Activated CD8-positive, alpha-beta memory T cell treated with anti-CD3 and anti-CD28 coated beads for 36 hours (primary cell): ENCODE data around the gene CMTR1. TPM values are rescaled to one million over a fixed set of nuclear protein-coding genes. Genes with fewer than 3 reads are reported as not detected.

ENCODE experiments used
- CTCF ChIA-PET: fragments of 350-600 bp; sonication (Branson Sonifier 250); formaldehyde crosslinking; loops from one replicate; lab custom pipeline; 2021; ENCODE audit warnings: antibody characterized with exemption; lab: Charles Lee
- POLR2A ChIA-PET: fragments of 350-600 bp; sonication (Branson Sonifier 250); formaldehyde crosslinking; loops from one replicate; lab custom pipeline; 2021; ENCODE audit warnings: antibody characterized with exemption; lab: Charles Lee
- total RNA-seq, 2 experiments: library from RNA; stranded (reverse); gene quantifications; one replicate each; pipeline ENCODE4 v1.2.3, GENCODE V29; 2021

CMTR1 gene
- total RNA-seq, 2 experiments from 2014 or later: 44.9 to 45.2 TPM

DNA sequence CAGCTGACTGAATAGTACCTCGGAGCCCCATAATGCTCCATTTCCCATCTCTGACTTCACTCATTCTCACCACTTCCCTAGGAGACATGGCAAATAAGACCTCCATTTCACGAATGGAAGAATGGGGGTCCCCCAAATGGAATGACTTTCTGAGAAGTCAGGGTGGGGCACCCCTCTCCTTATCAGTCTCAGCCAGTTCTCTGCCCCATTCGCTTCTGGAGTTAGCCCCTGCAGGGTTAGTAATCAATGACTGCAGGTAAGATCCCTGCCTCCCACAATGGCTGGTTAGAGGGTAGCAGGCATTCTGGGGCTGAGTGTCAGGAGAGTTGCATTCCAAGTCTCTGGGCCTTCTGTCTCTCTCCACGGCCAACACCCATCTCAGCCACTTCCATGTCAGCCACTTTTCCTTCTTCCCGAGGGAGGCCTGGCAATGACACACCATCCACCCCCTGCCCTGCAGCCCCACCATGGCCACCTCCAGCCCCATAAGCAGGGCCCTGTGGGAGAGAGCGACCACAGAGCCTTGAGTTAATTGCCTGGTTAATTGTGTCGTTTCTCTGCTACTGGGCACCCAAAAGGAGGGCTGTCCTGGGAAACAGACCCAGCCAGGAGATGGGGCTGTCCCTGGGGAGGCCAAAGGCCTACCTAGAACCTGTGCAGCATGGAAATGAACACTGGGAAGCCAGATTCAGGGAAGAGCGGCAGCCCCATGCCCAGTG lies 53.3 kb downstream of the CMTR1 start:
- POLR2A ChIA-PET: no interaction called here
- CTCF ChIA-PET: interaction anchor here (1.5 kb wide), 1 partner anchor 9 kb away, joined by 3 read pairs; no protein-coding TSS in a partner anchor

- ChIA-PET POLR2A (interaction anchor here (0.6 to 0.9 kb wide), 2 partner anchors 10 to 26 kb away, joined by 3 read pairs; no protein-coding TSS in a partner anchor), CTCF (interaction anchor here (0.9 to 1.6 kb wide), 9 partner anchors 10 to 204 kb away, joined by 3 to 9 read pairs (median 3); no protein-coding TSS in a partner anchor)
Measured at GRCh38 chr6:37487591-37488380, 54.8 kb downstream of the CMTR1 start.

DNA sequence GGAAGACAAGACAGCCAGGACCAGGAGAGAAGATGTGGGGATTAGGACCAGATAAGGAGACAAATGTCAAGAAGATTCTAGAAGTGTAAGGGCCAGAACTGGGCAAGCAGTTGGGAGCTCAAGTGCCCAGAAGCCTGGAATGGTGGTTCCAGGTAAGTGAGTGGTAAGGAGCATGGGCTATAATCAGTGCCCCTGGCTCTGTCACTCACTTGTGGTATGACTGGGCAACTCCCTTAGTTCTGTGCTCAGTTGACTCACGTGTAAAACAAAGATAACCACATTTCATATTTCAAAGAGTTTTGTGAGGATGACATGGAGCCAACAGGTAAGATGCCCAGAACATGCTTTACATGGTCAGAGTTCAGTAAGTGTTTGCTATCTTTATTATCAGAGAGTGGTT lies 55.5 kb downstream of the CMTR1 start:
- POLR2A ChIA-PET: no interaction called here
- CTCF ChIA-PET: interaction anchor here (0.9 to 1.6 kb wide), 7 partner anchors 20 to 203 kb away, joined by 3 to 9 read pairs (median 3); no protein-coding TSS in a partner anchor

DNA sequence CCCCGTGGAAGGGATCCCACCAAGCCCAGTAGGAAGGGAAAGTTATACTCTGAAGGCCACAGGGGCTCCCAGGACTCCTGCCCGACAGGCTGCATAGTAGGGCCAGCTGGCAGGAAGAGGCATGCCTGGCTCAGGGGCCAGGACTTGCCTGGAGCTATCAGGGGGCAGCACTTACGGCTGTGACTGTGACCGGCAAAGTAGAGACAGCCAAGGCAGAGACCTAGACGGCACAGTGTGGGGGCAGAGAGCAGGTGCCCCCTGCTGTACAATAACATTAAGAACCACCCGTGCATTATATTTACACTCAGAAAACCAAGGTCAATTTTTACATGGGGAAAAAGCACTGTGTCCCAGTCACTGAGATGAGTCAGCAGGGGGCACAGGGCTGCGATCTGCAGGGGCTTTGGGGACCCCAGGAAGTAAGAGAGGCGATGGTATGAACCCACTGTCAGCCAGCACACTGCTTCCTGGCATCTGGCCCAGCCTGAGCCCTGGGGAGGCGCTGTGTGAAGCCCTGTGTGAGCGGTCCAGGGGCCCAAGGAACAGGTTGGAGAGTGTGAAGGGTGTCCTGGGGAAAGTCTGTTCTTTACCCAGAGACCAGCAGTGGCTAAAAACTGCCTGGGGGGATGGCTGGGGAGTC lies 56.8 kb downstream of the CMTR1 start:
- ChIA-PET CTCF (interaction anchor here (0.9 to 3.1 kb wide), 5 partner anchors 13 to 202 kb away, joined by 3 to 8 read pairs (median 6); no protein-coding TSS in a partner anchor), POLR2A (interaction anchor here (2.3 kb wide), 1 partner anchor 27 kb away, joined by 10 read pairs; no protein-coding TSS in a partner anchor)

DNA sequence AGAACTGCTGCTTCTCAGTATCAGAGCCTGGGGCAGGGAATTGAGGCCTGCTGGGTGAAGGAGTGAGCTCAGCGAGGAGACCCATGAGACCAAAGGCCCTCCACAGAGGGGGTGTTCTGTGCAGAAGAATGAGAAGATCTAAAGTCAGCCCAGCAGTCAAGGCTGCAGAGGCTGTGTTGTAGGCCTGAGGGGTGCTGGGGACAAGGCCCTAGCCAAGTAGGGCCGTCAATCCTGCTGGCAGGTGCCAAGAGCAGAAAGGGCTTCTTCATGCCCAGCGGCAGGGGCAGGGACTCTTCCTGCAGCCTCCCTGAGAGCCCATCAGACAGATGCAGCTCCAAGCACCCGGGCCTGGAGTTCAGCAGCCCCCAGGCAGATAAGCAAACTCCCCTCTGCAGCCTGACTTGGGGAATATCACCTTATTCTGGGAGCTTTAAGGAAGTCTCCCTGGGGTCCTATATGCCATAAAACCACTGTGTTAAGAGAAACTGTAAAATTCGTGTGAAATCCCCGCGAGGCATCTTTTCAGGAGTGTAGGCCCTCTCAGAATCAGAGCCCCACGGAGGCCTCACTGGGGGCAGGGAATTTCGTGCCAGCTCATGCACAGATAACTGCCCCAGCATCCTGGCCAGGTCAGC lies 57.6 kb downstream of the CMTR1 start:
- CTCF ChIA-PET: interaction anchor here (0.6 to 3.1 kb wide), 9 partner anchors 12 to 202 kb away, joined by 3 to 8 read pairs (median 4); no protein-coding TSS in a partner anchor
- POLR2A ChIA-PET: interaction anchor here (0.6 to 2.3 kb wide), 2 partner anchors 25 to 26 kb away, joined by 3 to 10 read pairs; no protein-coding TSS in a partner anchor

GRCh38 chr6:37491171-37491829 lies 58.3 kb downstream of the CMTR1 start:
- POLR2A ChIA-PET: interaction anchor here (0.7 to 2.3 kb wide), 4 partner anchors 10 to 66 kb away, joined by 3 to 10 read pairs (median 4); no protein-coding TSS in a partner anchor
- CTCF ChIA-PET: interaction anchor here (0.6 to 3.1 kb wide), 11 partner anchors 11 to 201 kb away, joined by 3 to 13 read pairs (median 6); no protein-coding TSS in a partner anchor

DNA sequence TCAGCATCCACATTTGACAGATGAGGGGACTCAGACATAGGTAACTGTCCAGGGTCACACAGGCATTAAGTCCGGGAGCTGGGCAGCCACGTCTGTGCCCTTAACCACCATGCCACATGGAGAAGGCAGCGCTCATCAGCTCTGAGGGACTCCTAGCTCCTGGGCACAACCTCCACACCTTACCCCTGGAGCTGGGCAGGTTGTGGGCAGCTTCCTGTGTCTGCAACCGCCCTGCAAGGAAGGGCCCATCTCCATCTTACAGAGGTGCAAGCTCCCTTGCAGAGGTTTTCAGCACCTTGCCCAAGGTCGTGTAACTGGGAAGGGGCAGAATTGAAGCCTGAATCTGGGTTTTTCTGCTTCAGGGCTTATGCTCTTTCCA lies 58.8 kb downstream of the CMTR1 start:
- POLR2A ChIA-PET: interaction anchor here (0.7 to 2.3 kb wide), 4 partner anchors 10 to 66 kb away, joined by 3 to 10 read pairs (median 4); no protein-coding TSS in a partner anchor
- CTCF ChIA-PET: interaction anchor here (1.1 to 3.1 kb wide), 6 partner anchors 11 to 75 kb away, joined by 4 to 13 read pairs (median 7); no protein-coding TSS in a partner anchor

DNA sequence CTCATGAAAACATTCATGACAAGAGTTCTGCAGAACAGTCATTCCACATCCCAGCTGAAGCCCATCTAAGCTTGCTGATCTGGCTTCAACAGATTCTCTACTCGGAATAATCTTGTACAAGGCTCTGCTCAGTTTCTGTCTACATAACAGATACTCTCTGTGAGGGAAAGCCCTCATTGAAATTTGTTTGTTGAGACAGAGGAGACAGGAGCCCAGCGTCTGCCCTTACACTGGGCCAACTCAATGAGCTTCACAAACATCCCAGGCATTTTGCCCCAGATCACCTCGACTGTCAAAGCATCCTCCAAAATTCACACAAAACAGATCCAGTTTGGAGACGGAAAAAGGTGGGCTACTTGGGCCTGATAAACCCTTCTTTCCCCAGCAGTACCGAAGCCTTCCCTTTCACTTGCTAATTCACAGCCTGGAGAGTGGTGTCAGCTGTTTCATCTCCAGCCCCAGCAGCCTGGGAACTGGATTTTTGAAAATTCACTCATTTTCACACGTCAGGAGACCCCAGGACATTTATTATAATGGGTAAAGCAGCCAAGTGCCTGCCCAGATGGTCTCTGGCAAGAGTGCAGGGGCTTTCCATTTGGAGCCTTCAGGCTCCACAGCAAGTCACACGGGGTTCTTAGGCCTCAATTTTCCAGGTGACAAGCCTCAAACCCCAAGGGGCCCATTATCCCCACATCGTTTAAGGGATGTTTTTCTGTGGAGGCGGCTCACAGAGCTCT lies 59.4 kb downstream of the CMTR1 start:
- POLR2A ChIA-PET: interaction anchor here (0.7 to 2.3 kb wide), 4 partner anchors 9 to 65 kb away, joined by 3 to 10 read pairs (median 4); no protein-coding TSS in a partner anchor
- CTCF ChIA-PET: interaction anchor here (1.1 to 3.1 kb wide), 5 partner anchors 10 to 74 kb away, joined by 4 to 13 read pairs (median 7); no protein-coding TSS in a partner anchor

GRCh38 chr6:37492991-37493660 lies 60.1 kb downstream of the CMTR1 start:
- ChIA-PET POLR2A (interaction anchor here (1.6 kb wide), 1 partner anchor 65 kb away, joined by 4 read pairs; no protein-coding TSS in a partner anchor), CTCF (interaction anchor here (1.6 to 3.1 kb wide), 3 partner anchors 9 to 73 kb away, joined by 7 to 13 read pairs (median 8); no protein-coding TSS in a partner anchor)

- POLR2A ChIA-PET: interaction anchor here (0.7 to 1.1 kb wide), 2 partner anchors 62 to 73 kb away, joined by 10 to 14 read pairs; no protein-coding TSS in a partner anchor
- CTCF ChIA-PET: interaction anchor here (0.7 kb wide), 1 partner anchor 62 kb away, joined by 3 read pairs; no protein-coding TSS in a partner anchor
Measured at GRCh38 chr6:37493661-37493995, 60.6 kb downstream of the CMTR1 start.

- POLR2A ChIA-PET: interaction anchor here (1.2 to 2.5 kb wide), 4 partner anchors 13 to 58 kb away, joined by 3 to 17 read pairs (median 5); no protein-coding TSS in a partner anchor
- CTCF ChIA-PET: interaction anchor here (0.6 to 2.8 kb wide), 11 partner anchors 8 to 942 kb away, joined by 3 to 14 read pairs (median 3); no protein-coding TSS in a partner anchor
Measured at GRCh38 chr6:37495244-37495934, 62.4 kb downstream of the CMTR1 start.

- CTCF ChIA-PET: interaction anchor here (2.6 kb wide), 1 partner anchor 19 kb away, joined by 14 read pairs; no protein-coding TSS in a partner anchor
Measured at GRCh38 chr6:37496951-37497885, 64.2 kb downstream of the CMTR1 start.

GRCh38 chr6:37499433-37500293 lies 66.6 kb downstream of the CMTR1 start, which contains the start of gene CCDC167:
Gene CCDC167 (minus strand): TSS chr6:37499893. CDS start chr6:37499863, 30 bp downstream.
- ChIA-PET CTCF (interaction anchor here (0.6 to 7.2 kb wide), 6 partner anchors 9 to 360 kb away, joined by 3 to 42 read pairs (median 4); no protein-coding TSS in a partner anchor), POLR2A (interaction anchor here (0.6 to 5.7 kb wide), 3 partner anchors 17 to 891 kb away, joined by 4 to 37 read pairs (median 4); no protein-coding TSS in a partner anchor)

More at GRCh38 chr6:37496951-37497885, 64.2 kb downstream of the CMTR1 start:
- POLR2A ChIA-PET: interaction anchor here (1.8 kb wide), 1 partner anchor 20 kb away, joined by 11 read pairs; no protein-coding TSS in a partner anchor
